ENCODE measurements around the gene SLC20A1. TPM values are rescaled to one million over a fixed set of nuclear protein-coding genes. Genes with fewer than 3 reads are reported as not detected.

The SLC20A1 gene
- total and polyA plus RNA-seq, 2 of the 4 experiments (the other 2 are of a cell fraction), result 93.6 to 94.1 TPM

DNA sequence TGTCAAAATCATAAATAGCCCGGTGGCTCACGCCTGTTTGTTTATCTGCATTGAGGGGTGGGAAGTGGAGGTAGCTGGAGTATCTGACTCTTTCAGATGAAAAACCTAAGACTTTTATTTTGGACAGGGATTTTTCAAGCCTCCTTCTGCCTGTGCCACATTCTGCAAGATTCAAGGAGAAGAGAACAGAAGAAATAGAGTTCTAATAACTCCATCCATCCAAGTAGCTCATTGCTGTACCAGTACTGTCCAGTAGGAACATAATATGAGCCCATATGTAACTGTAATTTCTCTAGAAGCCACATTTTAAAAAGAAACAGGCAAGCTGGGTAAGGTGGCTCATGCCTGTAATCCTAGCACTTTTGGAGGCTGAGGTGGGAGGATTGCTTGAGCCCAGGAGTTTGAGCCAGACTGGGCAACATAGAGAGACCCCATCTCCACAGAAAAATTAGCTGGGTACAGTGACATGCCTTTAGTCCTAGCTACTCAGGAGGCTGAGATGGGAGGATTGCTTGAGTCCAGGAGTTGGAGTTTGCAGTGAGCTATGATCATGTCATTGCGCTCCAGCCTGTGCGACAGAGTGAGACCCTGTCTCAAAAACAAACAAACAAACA, 39.6 kb downstream of the SLC20A1 start:
- Histone ChIP-seq H3K4me1 (ENCODE audit: control insufficient read depth, insufficient read depth, low read length) (peaks cover 1% of the 10 kb centered on the region; the same call in 1 of the 2 replicates), H3K4me3 (ENCODE audit: insufficient read depth, low read depth, low read length) (no peak overlapping the region), H4K5ac (ENCODE audit: low read depth, low read length) (no peak overlapping the region), H3K27ac (ENCODE audit: insufficient read depth, low read length) (no peak overlapping the region), H3K18ac (ENCODE audit: low read depth, low read length) (no peak overlapping the region), H2AK9ac (replicated peaks; ENCODE audit: low read depth, low read length, poor library complexity) (no peak overlapping the region), H3K4ac (ENCODE audit: low read depth, low read length) (no peak overlapping the region), H2BK5ac (ENCODE audit: low read depth, low read length, poor library complexity, severe bottlenecking) (no peak overlapping the region), H2BK20ac (ENCODE audit: low read depth, low read length) (no peak overlapping the region), H3K9ac (ENCODE audit: low read depth, low read length) (no peak overlapping the region), H3K9me3 (ENCODE audit: control insufficient read depth, insufficient read depth, low read length) (no peaks in the 10 kb centered on the region), H2BK15ac (ENCODE audit: low read depth, low read length) (no peak overlapping the region), H3K79me1 (ENCODE audit: low read depth in 1 of 2, low read length in 2 of 2) (no peaks in the 10 kb centered on the region), H3K27me3 (ENCODE audit: control insufficient read depth, insufficient read depth, low read length) (no peaks in the 10 kb centered on the region), H4K8ac (ENCODE audit: low read depth in 2 of 2, low read length in 2 of 2) (no peak overlapping the region), H2BK120ac (ENCODE audit: low read depth, low read length) (no peak overlapping the region), H3K4me2 (ENCODE audit: low read depth, low read length) (no peak overlapping the region), H3K14ac (replicated peaks; ENCODE audit: low read depth, low read length) (no peak overlapping the region), H2AK5ac (ENCODE audit: low read depth, low read length) (no peak overlapping the region), H2AFZ (replicated peaks; ENCODE audit: low read length, poor library complexity) (no peak overlapping the region), H3K23ac (ENCODE audit: low read depth, low read length) (no peak overlapping the region), H4K91ac (ENCODE audit: insufficient read depth, low read depth, low read length) (no peak overlapping the region), H4K20me1 (ENCODE audit: insufficient read depth, low read length) (no peaks in the 10 kb centered on the region), H3K36me3 (ENCODE audit: control insufficient read depth, insufficient read depth, low read length) (no peaks in the 10 kb centered on the region), H3K56ac (ENCODE audit: extremely low read depth, insufficient read depth, low read length) (no peak overlapping the region), H3K9me1 (ENCODE audit: insufficient read depth, low read length) (no peaks in the 10 kb centered on the region)
- CTCF ChIA-PET, result interaction anchor here (0.8 to 1.2 kb wide), 5 partner anchors 9 to 100 kb away, joined by 3 to 6 read pairs (median 3); no protein-coding TSS in a partner anchor
- no TSS peak for BruUV-seq (replicated peaks)
- 30% methylated on average over 2 of the region's 4 CpGs; no CpG with 5 or more reads in 1 of the 2 experiments for WGBS, 2 experiments (ENCODE audit: extremely low coverage in 2 of 2, insufficient read length in 1 of 2)
- intact Hi-C loops (cut with micrococcal nuclease), result no loop called here
- POLR2A ChIA-PET (ENCODE audit: unreplicated experiment), result no interaction called here
- ATAC-seq (ENCODE audit: low read depth), result 0 out of 2 replicates have a peak, but pooled peaks have one; percentile 29
- in situ Hi-C loops (cut with MboI; ENCODE audit: low sequenced_read_pairs), result no loop called here
- no peak for DNase-seq
- dilution Hi-C loops (cut with HindIII; ENCODE audit: low sequenced_read_pairs, unreplicated experiment), result no loop called here
- TF ChIP-seq SMC3 (IDR thresholded peaks at IDR 0.05; ENCODE audit: low read depth, low read length), result no peak
- no peak for TF ChIP-seq FOS (IDR thresholded peaks at IDR 0.05; ENCODE audit: low read depth, low read length)
- TF ChIP-seq, protein P1, sequence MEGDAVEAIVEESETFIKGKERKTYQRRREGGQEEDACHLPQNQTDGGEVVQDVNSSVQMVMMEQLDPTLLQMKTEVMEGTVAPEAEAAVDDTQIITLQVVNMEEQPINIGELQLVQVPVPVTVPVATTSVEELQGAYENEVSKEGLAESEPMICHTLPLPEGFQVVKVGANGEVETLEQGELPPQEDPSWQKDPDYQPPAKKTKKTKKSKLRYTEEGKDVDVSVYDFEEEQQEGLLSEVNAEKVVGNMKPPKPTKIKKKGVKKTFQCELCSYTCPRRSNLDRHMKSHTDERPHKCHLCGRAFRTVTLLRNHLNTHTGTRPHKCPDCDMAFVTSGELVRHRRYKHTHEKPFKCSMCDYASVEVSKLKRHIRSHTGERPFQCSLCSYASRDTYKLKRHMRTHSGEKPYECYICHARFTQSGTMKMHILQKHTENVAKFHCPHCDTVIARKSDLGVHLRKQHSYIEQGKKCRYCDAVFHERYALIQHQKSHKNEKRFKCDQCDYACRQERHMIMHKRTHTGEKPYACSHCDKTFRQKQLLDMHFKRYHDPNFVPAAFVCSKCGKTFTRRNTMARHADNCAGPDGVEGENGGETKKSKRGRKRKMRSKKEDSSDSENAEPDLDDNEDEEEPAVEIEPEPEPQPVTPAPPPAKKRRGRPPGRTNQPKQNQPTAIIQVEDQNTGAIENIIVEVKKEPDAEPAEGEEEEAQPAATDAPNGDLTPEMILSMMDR (conservative IDR thresholded peaks at IDR 0.05; ENCODE audit: low read depth, low read length), result no peak
- no peak for TF ChIP-seq CHD1 (IDR thresholded peaks at IDR 0.05; ENCODE audit: low read depth, low read length)
- TF ChIP-seq POLR2A (IDR thresholded peaks at IDR 0.05; ENCODE audit: low read depth, low read length), result no peak
- TF ChIP-seq RCOR1 (IDR thresholded peaks at IDR 0.05; ENCODE audit: insufficient replicate concordance, low read length), result no peak
- TF ChIP-seq MAFK (IDR thresholded peaks at IDR 0.05; ENCODE audit: low read depth, low read length), result no peak
- TF ChIP-seq, protein P2, sequence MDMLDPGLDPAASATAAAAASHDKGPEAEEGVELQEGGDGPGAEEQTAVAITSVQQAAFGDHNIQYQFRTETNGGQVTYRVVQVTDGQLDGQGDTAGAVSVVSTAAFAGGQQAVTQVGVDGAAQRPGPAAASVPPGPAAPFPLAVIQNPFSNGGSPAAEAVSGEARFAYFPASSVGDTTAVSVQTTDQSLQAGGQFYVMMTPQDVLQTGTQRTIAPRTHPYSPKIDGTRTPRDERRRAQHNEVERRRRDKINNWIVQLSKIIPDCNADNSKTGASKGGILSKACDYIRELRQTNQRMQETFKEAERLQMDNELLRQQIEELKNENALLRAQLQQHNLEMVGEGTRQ (IDR thresholded peaks at IDR 0.05; ENCODE audit: low read depth, low read length), result no peak
